OCI-LY1 (cell line): ENCODE measurements around the gene RMI1.
"Not testable (repeated sequence)": the region's sequence is repeated elsewhere in the genome, so short reads cannot be mapped to it uniquely, and the experiment has no call there.

Experiments
- H2AFZ ChIP-seq: fragments of 200-600 bp; sonication (generic), shearing (Covaris generic); 2 replicates; pipeline ENCODE4 v1.6.0; 2014; ENCODE audit warnings: antibody characterized with exemption, mild to moderate bottlenecking, low read length
- H3F3A ChIP-seq: fragments of 200-600 bp; sonication (generic), shearing (Covaris generic); 2 replicates; pipeline ENCODE4 v1.6.0; 2014; ENCODE audit warnings: mild to moderate bottlenecking, antibody characterized with exemption, low read length, moderate library complexity; ENCODE audit not compliant: insufficient read depth
- H3K27ac ChIP-seq: fragments of 200-600 bp; sonication (generic); 2 replicates; pipeline ENCODE4 v1.5.1; 2014; ENCODE audit warnings: low read length, mixed run types, mild to moderate bottlenecking, low read depth; ENCODE audit not compliant: poor library complexity, severe bottlenecking
- H3K27me3 ChIP-seq: fragments of 200-600 bp; sonication (generic); 2 replicates; pipeline ENCODE4 v1.6.0; 2014; ENCODE audit warnings: antibody characterized with exemption, mild to moderate bottlenecking, low read length, moderate library complexity; ENCODE audit not compliant: insufficient read depth
- H3K36me3 ChIP-seq: fragments of 200-600 bp; sonication (generic); 2 replicates; pipeline ENCODE4 v1.6.1; 2014; ENCODE audit warnings: mild to moderate bottlenecking, antibody characterized with exemption, low read length, moderate library complexity, mixed read lengths; ENCODE audit not compliant: insufficient read depth
- H3K4me1 ChIP-seq: fragments of 200-600 bp; sonication (generic); 2 replicates; pipeline ENCODE4 v1.5.1; 2014; ENCODE audit warnings: mild to moderate bottlenecking, low read length, moderate library complexity; ENCODE audit not compliant: insufficient read depth, severe bottlenecking
- H3K4me2 ChIP-seq: fragments of 200-600 bp; sonication (generic), shearing (Covaris generic); 2 replicates; pipeline ENCODE4 v1.6.1; 2014; ENCODE audit warnings: low read length
- H3K4me3 ChIP-seq: fragments of 200-600 bp; sonication (generic); 2 replicates; pipeline ENCODE4 v1.5.1; 2014; ENCODE audit warnings: low read length, low read depth, mild to moderate bottlenecking, mixed read lengths; ENCODE audit not compliant: poor library complexity, severe bottlenecking
- H3K79me2 ChIP-seq: fragments of 200-600 bp; shearing (Covaris generic); 2 replicates; pipeline ENCODE4 v1.6.1; 2016; ENCODE audit warnings: mixed run types, low read length, mixed read lengths; ENCODE audit not compliant: insufficient read depth
- H3K9ac ChIP-seq: fragments of 200-600 bp; sonication (generic), shearing (Covaris generic); 2 replicates; pipeline ENCODE4 v1.6.1; 2014; ENCODE audit warnings: mild to moderate bottlenecking, low read length, mixed read lengths
- H3K9me2 ChIP-seq: fragments of 200-600 bp; sonication (generic), shearing (Covaris generic); 2 replicates; pipeline ENCODE4 v1.6.1; 2014; ENCODE audit warnings: low read depth, mild to moderate bottlenecking, low read length, mixed read lengths
- H3K9me3 ChIP-seq: fragments of 200-600 bp; shearing (Covaris generic); 2 replicates; pipeline ENCODE4 v1.6.1; 2014; ENCODE audit warnings: low read length, mixed read lengths
- H4K20me1 ChIP-seq: fragments of 200-600 bp; sonication (generic), shearing (Covaris generic); 2 replicates; pipeline ENCODE4 v1.6.0; 2016; ENCODE audit warnings: mild to moderate bottlenecking, low read length; ENCODE audit not compliant: insufficient read depth
- CTCF ChIP-seq: fragments of 200-600 bp; sonication (generic), shearing (Covaris generic); IDR thresholded peaks from 2 replicates; pipeline ENCODE4 v1.5.1; 2017; ENCODE audit warnings: mild to moderate bottlenecking, antibody characterized with exemption, low read length, moderate library complexity, mixed read lengths
- EZH2 ChIP-seq: fragments of 200-600 bp; sonication (generic), shearing (Covaris generic); IDR thresholded peaks from 2 replicates; pipeline ENCODE4 v1.8.0; 2017; ENCODE audit warnings: borderline replicate concordance, mixed run types, mild to moderate bottlenecking, antibody characterized with exemption, low read length, moderate library complexity, mixed read lengths

The RMI1 gene

GRCh38 chr9:84027201-84027600, 46.6 kb downstream of the RMI1 start:
- Histone ChIP-seq H3F3A (no peaks in the 10 kb centered on the region), H3K27ac (no peak overlapping the region), H3K4me3 (no peak overlapping the region), H3K9me2 (no peaks in the 10 kb centered on the region), H4K20me1 (no peaks in the 10 kb centered on the region), H3K9ac (no peak overlapping the region), H3K9me3 (no peaks in the 10 kb centered on the region), H3K4me1 (no peaks in the 10 kb centered on the region), H3K27me3 (no peaks in the 10 kb centered on the region), H3K79me2 (no peaks in the 10 kb centered on the region), H3K36me3 (no peaks in the 10 kb centered on the region), H2AFZ (no peak overlapping the region), H3K4me2 (no peak overlapping the region)
- TF ChIP-seq EZH2 (no peak), CTCF (no peak)

GRCh38 chr9:84031534-84031933, 50.9 kb downstream of the RMI1 start:
- H4K20me1 ChIP-seq = no peaks in the 10 kb centered on the region
- H3K9me2 ChIP-seq = no peaks in the 10 kb centered on the region
- no peak overlapping the region for H3K4me2 ChIP-seq
- H3K9me3 ChIP-seq = no peaks in the 10 kb centered on the region
- no peaks in the 10 kb centered on the region for H3K36me3 ChIP-seq
- H3K4me1 ChIP-seq = no peaks in the 10 kb centered on the region
- no peak overlapping the region for H3K4me3 ChIP-seq
- H3K79me2 ChIP-seq = no peaks in the 10 kb centered on the region
- no peak overlapping the region for H3K27ac ChIP-seq
- TF ChIP-seq EZH2 = no peak
- no peaks in the 10 kb centered on the region for H3K27me3 ChIP-seq
- H3K9ac ChIP-seq = no peak overlapping the region
- no peak overlapping the region for H2AFZ ChIP-seq
- no peaks in the 10 kb centered on the region for H3F3A ChIP-seq

DNA sequence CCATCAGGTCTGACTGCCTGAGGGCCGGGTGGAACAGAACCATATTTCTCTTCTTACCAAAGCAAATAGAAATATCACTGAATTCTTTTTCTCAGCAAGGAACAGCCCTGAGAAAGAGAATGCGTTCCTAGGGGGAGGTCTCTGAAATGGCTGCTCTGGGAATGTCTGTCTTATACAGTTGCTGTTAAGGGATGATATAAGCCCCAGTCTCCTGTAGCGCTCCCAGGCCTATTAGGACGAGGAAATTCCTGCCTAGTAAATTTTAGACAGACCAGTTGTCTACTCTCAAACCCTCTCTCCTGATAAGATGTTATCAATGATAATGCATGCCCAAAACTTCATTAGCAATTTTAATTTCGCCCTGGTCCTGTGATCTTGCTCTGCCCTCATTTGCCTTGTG, 61.3 kb downstream of the RMI1 start:
- not testable (repeated sequence) for H3K4me3 ChIP-seq, H3K27ac ChIP-seq, H3K9ac ChIP-seq, H3K79me2 ChIP-seq, H3K9me2 ChIP-seq, H4K20me1 ChIP-seq, H2AFZ ChIP-seq, H3K27me3 ChIP-seq, H3K4me1 ChIP-seq, H3K4me2 ChIP-seq, H3K9me3 ChIP-seq, H3K36me3 ChIP-seq, H3F3A ChIP-seq

DNA sequence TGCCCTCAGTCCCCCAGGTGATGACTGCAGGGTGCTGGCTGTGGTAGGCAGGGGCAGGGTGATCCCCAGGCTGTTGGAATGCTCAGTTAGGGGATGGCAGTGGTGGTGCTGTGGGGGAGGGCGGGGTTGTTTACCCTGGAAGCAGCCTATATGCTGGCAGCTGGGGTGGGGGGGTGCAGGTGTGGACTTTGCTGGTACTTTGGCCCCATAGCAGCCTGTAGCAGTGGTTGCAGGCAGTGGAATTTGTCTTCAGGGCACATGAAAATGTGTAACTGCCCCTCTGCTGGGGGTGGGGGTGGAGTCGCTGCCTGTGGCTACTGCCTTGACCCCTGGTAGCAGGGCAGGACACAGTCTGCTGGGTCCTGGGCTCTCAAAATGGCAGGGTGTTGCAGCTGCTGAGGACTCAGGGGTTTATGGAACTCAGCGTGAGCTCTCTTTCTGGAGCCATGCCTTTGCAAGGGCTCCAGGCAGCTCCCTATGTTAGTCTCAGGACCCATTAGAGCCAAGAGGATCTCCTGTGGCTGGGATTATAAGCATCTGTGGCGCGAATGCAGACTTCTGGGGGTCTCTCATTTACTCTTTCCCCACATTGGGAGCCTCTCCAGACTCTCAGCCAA, 65.0 kb downstream of the RMI1 start:
- no peak overlapping the region for H3K4me3 ChIP-seq
- no peaks in the 10 kb centered on the region for H3K9me2 ChIP-seq

More for the DNA sequence above, 65.0 kb downstream of the RMI1 start:
- H3F3A ChIP-seq = no peaks in the 10 kb centered on the region
- no peak overlapping the region for H3K27ac ChIP-seq
- H3K79me2 ChIP-seq = no peaks in the 10 kb centered on the region
- TF ChIP-seq CTCF (no peak), EZH2 (no peak)
- no peak overlapping the region for H3K4me2 ChIP-seq
- H3K36me3 ChIP-seq = no peaks in the 10 kb centered on the region
- H3K4me1 ChIP-seq = no peaks in the 10 kb centered on the region
- H3K9me3 ChIP-seq = no peaks in the 10 kb centered on the region
- H2AFZ ChIP-seq = no peak overlapping the region
- H4K20me1 ChIP-seq = no peaks in the 10 kb centered on the region
- H3K27me3 ChIP-seq = no peaks in the 10 kb centered on the region
- H3K9ac ChIP-seq = no peak overlapping the region
